CD1c-positive myeloid dendritic cell (primary cell): Measurements from ENCODE around the gene DENND1B.
"Not testable (repeated sequence)": the region's sequence is repeated elsewhere in the genome, so short reads cannot be mapped to it uniquely, and the experiment has no call there.

Experiments
- DNase-seq: peaks from one replicate; pipeline ENCODE4 v3.0.0-alpha.2; 2016; ENCODE audit errors: extremely low spot score

The DENND1B gene

GRCh38 chr1:197622371-197622770 lies 152.9 kb downstream of the DENND1B start:
- DNase-seq = no peak

GRCh38 chr1:197621761-197622160 lies 153.5 kb downstream of the DENND1B start:
- DNase-seq = no peak

GRCh38 chr1:197620714-197621163 lies 154.5 kb downstream of the DENND1B start:
- no peak for DNase-seq

GRCh38 chr1:197619008-197619640 lies 156.2 kb downstream of the DENND1B start:
- peak; percentile 17 for DNase-seq

GRCh38 chr1:197618061-197618460 lies 157.2 kb downstream of the DENND1B start:
- DNase-seq = no peak

GRCh38 chr1:197615693-197616011 lies 159.6 kb downstream of the DENND1B start:
- DNase-seq = no peak

- peak; percentile 26 for DNase-seq
Observed at GRCh38 chr1:197614916-197615692, 160.2 kb downstream of the DENND1B start.

GRCh38 chr1:197606168-197606845 lies 169.0 kb downstream of the DENND1B start:
- no peak for DNase-seq

- no peak for DNase-seq
Observed at GRCh38 chr1:197604302-197604701, 171.0 kb downstream of the DENND1B start.

- DNase-seq = no peak
Observed at GRCh38 chr1:197600751-197601150, 174.5 kb downstream of the DENND1B start.

- no peak for DNase-seq
Observed at GRCh38 chr1:197599789-197600188, 175.5 kb downstream of the DENND1B start.

- no peak for DNase-seq
Observed at GRCh38 chr1:197598935-197599334, 176.3 kb downstream of the DENND1B start.

GRCh38 chr1:197595304-197595904 lies 179.9 kb downstream of the DENND1B start:
- no peak for DNase-seq

GRCh38 chr1:197590687-197591086 lies 184.6 kb downstream of the DENND1B start:
- no peak for DNase-seq

GRCh38 chr1:197585809-197586208 lies 189.5 kb downstream of the DENND1B start:
- DNase-seq = no peak

GRCh38 chr1:197577580-197577979 lies 197.7 kb downstream of the DENND1B start:
- no peak for DNase-seq

- DNase-seq = not testable (repeated sequence)
Observed at GRCh38 chr1:197575531-197575930, 199.7 kb downstream of the DENND1B start.

- DNase-seq = no peak
Observed at GRCh38 chr1:197572169-197572568, 203.1 kb downstream of the DENND1B start.

GRCh38 chr1:197567442-197567841 lies 207.8 kb downstream of the DENND1B start:
- DNase-seq = no peak

- DNase-seq = no peak
Observed at GRCh38 chr1:197561041-197561440, 214.2 kb downstream of the DENND1B start.

GRCh38 chr1:197559655-197560054 lies 215.6 kb downstream of the DENND1B start:
- DNase-seq = no peak

GRCh38 chr1:197559244-197559643 lies 216.0 kb downstream of the DENND1B start:
- DNase-seq = no peak
